Endothelial cell of umbilical vein (primary cell): ENCODE results near the gene UBE2U.

Source experiments
- EZH2 ChIP-seq: IDR thresholded peaks from 2 replicates; pipeline ENCODE4 v1.6.1; 2012; ENCODE audit warnings: borderline replicate concordance, low read depth, mild to moderate bottlenecking, moderate library complexity, low read length, inconsistent platforms; ENCODE audit not compliant: severe bottlenecking
- FOS ChIP-seq: IDR thresholded peaks from 2 replicates; pipeline ENCODE4 v1.6.1; 2011; ENCODE audit warnings: mild to moderate bottlenecking, low read length, moderate library complexity, borderline replicate concordance; ENCODE audit not compliant: insufficient read depth
- GATA2 ChIP-seq: IDR thresholded peaks from 2 replicates; pipeline ENCODE4 v1.7.0; 2011; ENCODE audit warnings: low read depth, mild to moderate bottlenecking, moderate library complexity, mixed read lengths, low read length; ENCODE audit not compliant: insufficient read length, insufficient read depth
- MAX ChIP-seq: IDR thresholded peaks from 2 replicates; pipeline ENCODE4 v1.6.1; 2011; ENCODE audit not compliant: insufficient read depth, insufficient read length
- MYC ChIP-seq: IDR thresholded peaks from one replicate; pipeline ENCODE4 v1.6.1; 2011; ENCODE audit warnings: mild to moderate bottlenecking, low read depth, low read length
- POLR2A ChIP-seq: IDR thresholded peaks from 2 replicates; pipeline ENCODE4 v1.6.1; 2012; ENCODE audit warnings: low read depth, mild to moderate bottlenecking, control low read depth, low read length
- POLR2AphosphoS5 ChIP-seq: IDR thresholded peaks from 2 replicates; pipeline ENCODE4 v1.6.1; 2012; ENCODE audit warnings: low read depth, mild to moderate bottlenecking, control low read depth, low read length, moderate library complexity; ENCODE audit not compliant: insufficient read depth
- TF ChIP-seq, protein P1 (sequence below), 2 donors: IDR thresholded peaks; 1 replicate in 1 of 2; 2 replicates in 1 of 2; pipeline ENCODE4 v1.5.1; 2011; ENCODE audit warnings: low read length in 2 of 2, mild to moderate bottlenecking in 2 of 2, moderate library complexity in 2 of 2, control low read depth in 1 of 2, inconsistent platforms in 1 of 2, low read depth in 1 of 2; ENCODE audit not compliant: insufficient read depth in 1 of 2; ENCODE audit errors: extremely low read depth in 1 of 2

DNA sequence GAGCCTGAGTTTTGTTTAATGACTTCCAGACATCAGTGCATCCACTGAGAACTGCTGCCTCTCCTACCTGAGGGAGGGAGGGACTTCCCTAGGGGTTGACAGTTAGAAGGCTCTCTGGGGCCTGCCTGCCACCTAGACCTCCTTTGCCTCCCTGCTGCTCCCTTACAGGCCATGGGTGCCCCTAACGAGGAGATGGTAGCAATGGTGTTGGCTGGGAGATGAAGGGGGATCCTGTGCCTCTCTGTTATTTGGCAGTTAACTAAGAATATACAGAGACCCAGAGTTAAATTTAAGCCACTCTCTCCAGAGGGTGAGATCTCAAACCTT is 66.1 kb downstream of the UBE2U start:
- TF ChIP-seq MAX (no peak), POLR2AphosphoS5 (no peak), EZH2 (no peak), POLR2A (no peak), FOS (no peak), MYC (no peak), GATA2 (no peak)
- TF ChIP-seq, protein P1, sequence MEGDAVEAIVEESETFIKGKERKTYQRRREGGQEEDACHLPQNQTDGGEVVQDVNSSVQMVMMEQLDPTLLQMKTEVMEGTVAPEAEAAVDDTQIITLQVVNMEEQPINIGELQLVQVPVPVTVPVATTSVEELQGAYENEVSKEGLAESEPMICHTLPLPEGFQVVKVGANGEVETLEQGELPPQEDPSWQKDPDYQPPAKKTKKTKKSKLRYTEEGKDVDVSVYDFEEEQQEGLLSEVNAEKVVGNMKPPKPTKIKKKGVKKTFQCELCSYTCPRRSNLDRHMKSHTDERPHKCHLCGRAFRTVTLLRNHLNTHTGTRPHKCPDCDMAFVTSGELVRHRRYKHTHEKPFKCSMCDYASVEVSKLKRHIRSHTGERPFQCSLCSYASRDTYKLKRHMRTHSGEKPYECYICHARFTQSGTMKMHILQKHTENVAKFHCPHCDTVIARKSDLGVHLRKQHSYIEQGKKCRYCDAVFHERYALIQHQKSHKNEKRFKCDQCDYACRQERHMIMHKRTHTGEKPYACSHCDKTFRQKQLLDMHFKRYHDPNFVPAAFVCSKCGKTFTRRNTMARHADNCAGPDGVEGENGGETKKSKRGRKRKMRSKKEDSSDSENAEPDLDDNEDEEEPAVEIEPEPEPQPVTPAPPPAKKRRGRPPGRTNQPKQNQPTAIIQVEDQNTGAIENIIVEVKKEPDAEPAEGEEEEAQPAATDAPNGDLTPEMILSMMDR (IDR thresholded peaks at IDR 0.05; ENCODE audit: extremely low read depth in 1 of 2, insufficient read depth in 1 of 2, low read depth in 1 of 2, low read length in 2 of 2): no peak
